ENCODE measurements around the gene CST1.
"Not testable (repeated sequence)": the region's sequence is repeated elsewhere in the genome, so short reads cannot be mapped to it uniquely, and the experiment has no call there.

Gene CST1

GRCh38 chr20:23750786-23751185 is at the start of gene CST1:
TSS of gene CST1 (minus strand) at chr20:23750935. CDS start at chr20:23750866, 69 bp downstream.
- not testable (repeated sequence) for DNase-seq

GRCh38 chr20:23799216-23799847 is 48.6 kb upstream of the CST1 start:
- DNase-seq: not testable (repeated sequence)

- DNase-seq: no peak
Observed at GRCh38 chr20:23795526-23795925, 44.8 kb upstream of the CST1 start.

- DNase-seq: no peak
Observed at GRCh38 chr20:23794841-23795240, 44.1 kb upstream of the CST1 start.

GRCh38 chr20:23794065-23794464 is 43.3 kb upstream of the CST1 start:
- DNase-seq: no peak

- no peak for DNase-seq
Observed at GRCh38 chr20:23783447-23783846, 32.7 kb upstream of the CST1 start.

GRCh38 chr20:23782366-23782983 is 31.7 kb upstream of the CST1 start:
- no peak for DNase-seq

- not testable (repeated sequence) for DNase-seq
Observed at GRCh38 chr20:23778676-23779075, 27.9 kb upstream of the CST1 start.

- DNase-seq: not testable (repeated sequence)
Observed at GRCh38 chr20:23777380-23777779, 26.6 kb upstream of the CST1 start.

GRCh38 chr20:23776067-23776771 is 25.5 kb upstream of the CST1 start:
- no peak for DNase-seq

- no peak for DNase-seq
Observed at GRCh38 chr20:23774081-23774480, 23.3 kb upstream of the CST1 start.

- DNase-seq: no peak
Observed at GRCh38 chr20:23773579-23773978, 22.8 kb upstream of the CST1 start.

GRCh38 chr20:23773127-23773526 is 22.4 kb upstream of the CST1 start:
- DNase-seq: no peak

- no peak for DNase-seq
Observed at GRCh38 chr20:23772074-23772473, 21.3 kb upstream of the CST1 start.

- DNase-seq: no peak
Observed at GRCh38 chr20:23770384-23770783, 19.6 kb upstream of the CST1 start.

- DNase-seq: not testable (repeated sequence)
Observed at GRCh38 chr20:23768520-23768919, 17.8 kb upstream of the CST1 start.

- no peak for DNase-seq
Observed at GRCh38 chr20:23766531-23766930, 15.8 kb upstream of the CST1 start.

- DNase-seq: no peak
Observed at GRCh38 chr20:23765578-23765977, 14.8 kb upstream of the CST1 start.

- not testable (repeated sequence) for DNase-seq
Observed at GRCh38 chr20:23764630-23765029, 13.9 kb upstream of the CST1 start.

GRCh38 chr20:23763345-23763744 is 12.6 kb upstream of the CST1 start:
- DNase-seq: no peak

- no peak for DNase-seq
Observed at GRCh38 chr20:23759306-23759940, 8.7 kb upstream of the CST1 start.

- DNase-seq: not testable (repeated sequence)
Observed at GRCh38 chr20:23756792-23757191, 6.1 kb upstream of the CST1 start.

- DNase-seq: not testable (repeated sequence)
Observed at GRCh38 chr20:23755131-23755611, 4.4 kb upstream of the CST1 start.

All from GF-D8 (cell line).